Measurements from ENCODE around the gene ECD.

The ECD gene

GRCh38 chr10:73131301-73131700, 36.5 kb downstream of the ECD start:
- H3K36me3 ChIP-seq (replicated peaks in 1 of 2; ENCODE audit: control insufficient read depth in 2 of 2, insufficient read depth in 2 of 2, low read length in 2 of 2) = peaks cover 13 to 82% of the 10 kb centered on the region in 2 donors
- no peak overlapping the region for H3K4me3 ChIP-seq (ENCODE audit: low read length in 2 of 2)
- no peak overlapping the region for H3K4me2 ChIP-seq (ENCODE audit: insufficient read depth, low read length, poor library complexity, severe bottlenecking)
- H4K91ac ChIP-seq (ENCODE audit: low read depth, low read length, poor library complexity) = no peak overlapping the region
- H3K4me1 ChIP-seq (ENCODE audit: control insufficient read depth in 2 of 2, insufficient read depth in 1 of 2, low read depth in 1 of 2, low read length in 2 of 2) = no peaks in the 10 kb centered on the region
- H2BK5ac ChIP-seq (ENCODE audit: low read length) = no peak overlapping the region
- no peak overlapping the region for H2BK15ac ChIP-seq (ENCODE audit: low read length)
- no peak overlapping the region for H2BK12ac ChIP-seq (ENCODE audit: low read length)
- no CpG with 5 or more reads among the region's 2 CpGs for WGBS, 2 donors (ENCODE audit: extremely low coverage in 2 of 2, insufficient read length in 2 of 2, insufficient replicate concordance in 1 of 2)
- no peaks in the 10 kb centered on the region for H3K27me3 ChIP-seq (ENCODE audit: control insufficient read depth in 3 of 3, insufficient read depth in 3 of 3, low read depth in 1 of 3, low read length in 3 of 3)
- no peak overlapping the region for H3K4ac ChIP-seq (ENCODE audit: low read length)
- no peaks in the 10 kb centered on the region for H3K79me1 ChIP-seq (ENCODE audit: low read depth, low read length)
- no peaks in the 10 kb centered on the region for H3K9me3 ChIP-seq (replicated peaks in 1 of 2; ENCODE audit: control insufficient read depth in 2 of 2, insufficient read depth in 1 of 2, low read depth in 1 of 2, low read length in 2 of 2)
- H3K18ac ChIP-seq (ENCODE audit: low read length) = no peak overlapping the region
- no peak for DNase-seq (ENCODE audit: low spot score)
- no peak overlapping the region for H3K23ac ChIP-seq (ENCODE audit: low read depth, low read length, poor library complexity)
- H2AFZ ChIP-seq (ENCODE audit: low read length) = no peak overlapping the region
- no peak overlapping the region for H3K14ac ChIP-seq (ENCODE audit: low read length)
- no peak overlapping the region for H3K9ac ChIP-seq (ENCODE audit: low read depth, low read length, poor library complexity)
- no peak overlapping the region for H3K27ac ChIP-seq (replicated peaks; ENCODE audit: low read length)
- no peak overlapping the region for H4K8ac ChIP-seq (ENCODE audit: low read depth, low read length)
- no peak overlapping the region for H2AK5ac ChIP-seq (ENCODE audit: low read depth, low read length)
- no peak overlapping the region for H2BK120ac ChIP-seq (ENCODE audit: low read depth, low read length)

- Histone ChIP-seq H3K23ac (ENCODE audit: low read depth, low read length, poor library complexity) (no peak overlapping the region), H3K4me2 (ENCODE audit: insufficient read depth, low read length, poor library complexity, severe bottlenecking) (no peak overlapping the region), H2BK120ac (ENCODE audit: low read depth, low read length) (no peak overlapping the region), H3K4ac (ENCODE audit: low read length) (no peak overlapping the region), H3K4me3 (ENCODE audit: low read length in 2 of 2) (no peak overlapping the region), H3K27ac (replicated peaks; ENCODE audit: low read length) (no peak overlapping the region), H3K18ac (ENCODE audit: low read length) (no peak overlapping the region), H3K14ac (ENCODE audit: low read length) (no peak overlapping the region), H2BK12ac (ENCODE audit: low read length) (no peak overlapping the region), H3K4me1 (ENCODE audit: control insufficient read depth in 2 of 2, insufficient read depth in 1 of 2, low read depth in 1 of 2, low read length in 2 of 2) (no peaks in the 10 kb centered on the region), H4K91ac (ENCODE audit: low read depth, low read length, poor library complexity) (no peak overlapping the region), H2BK5ac (ENCODE audit: low read length) (no peak overlapping the region), H2AK5ac (ENCODE audit: low read depth, low read length) (no peak overlapping the region), H4K8ac (ENCODE audit: low read depth, low read length) (no peak overlapping the region), H2AFZ (ENCODE audit: low read length) (no peak overlapping the region), H3K79me1 (ENCODE audit: low read depth, low read length) (no peaks in the 10 kb centered on the region), H3K9me3 (replicated peaks in 1 of 2; ENCODE audit: control insufficient read depth in 2 of 2, insufficient read depth in 1 of 2, low read depth in 1 of 2, low read length in 2 of 2) (no peaks in the 10 kb centered on the region), H2BK15ac (ENCODE audit: low read length) (no peak overlapping the region), H3K36me3 (replicated peaks in 1 of 2; ENCODE audit: control insufficient read depth in 2 of 2, insufficient read depth in 2 of 2, low read length in 2 of 2) (peaks cover 10 to 59% of the 10 kb centered on the region in 2 donors), H3K9ac (ENCODE audit: low read depth, low read length, poor library complexity) (no peak overlapping the region), H3K27me3 (ENCODE audit: control insufficient read depth in 3 of 3, insufficient read depth in 3 of 3, low read depth in 1 of 3, low read length in 3 of 3) (no peaks in the 10 kb centered on the region)
- no CpG with 5 or more reads among the region's 2 CpGs for WGBS, 2 donors (ENCODE audit: extremely low coverage in 2 of 2, insufficient read length in 2 of 2, insufficient replicate concordance in 1 of 2)
- DNase-seq (ENCODE audit: low spot score) = no peak
Measured at GRCh38 chr10:73126343-73126742, 41.5 kb downstream of the ECD start.

- no peak overlapping the region for H3K4ac ChIP-seq (ENCODE audit: low read length)
- H4K8ac ChIP-seq (ENCODE audit: low read depth, low read length) = no peak overlapping the region
- H3K4me2 ChIP-seq (ENCODE audit: insufficient read depth, low read length, poor library complexity, severe bottlenecking) = no peak overlapping the region
- no peak overlapping the region for H3K4me3 ChIP-seq (ENCODE audit: low read length in 2 of 2)
- no peak overlapping the region for H4K91ac ChIP-seq (ENCODE audit: low read depth, low read length, poor library complexity)
- H3K9ac ChIP-seq (ENCODE audit: low read depth, low read length, poor library complexity) = no peak overlapping the region
- no peaks in the 10 kb centered on the region for H3K79me1 ChIP-seq (ENCODE audit: low read depth, low read length)
- no peak overlapping the region for H2BK120ac ChIP-seq (ENCODE audit: low read depth, low read length)
- no CpG with 5 or more reads among the region's 4 CpGs for WGBS, 2 donors (ENCODE audit: extremely low coverage in 2 of 2, insufficient read length in 2 of 2, insufficient replicate concordance in 1 of 2)
- peaks cover 2 to 4% of the 10 kb centered on the region in 2 donors for H3K4me1 ChIP-seq (ENCODE audit: control insufficient read depth in 2 of 2, insufficient read depth in 1 of 2, low read depth in 1 of 2, low read length in 2 of 2)
- DNase-seq (ENCODE audit: low spot score) = no peak
- no peak overlapping the region for H3K23ac ChIP-seq (ENCODE audit: low read depth, low read length, poor library complexity)
- no peak overlapping the region for H2BK15ac ChIP-seq (ENCODE audit: low read length)
- no peak overlapping the region for H3K27ac ChIP-seq (replicated peaks; ENCODE audit: low read length)
- no peak overlapping the region for H2BK12ac ChIP-seq (ENCODE audit: low read length)
- H3K27me3 ChIP-seq (ENCODE audit: control insufficient read depth in 3 of 3, insufficient read depth in 3 of 3, low read depth in 1 of 3, low read length in 3 of 3) = no peaks in the 10 kb centered on the region
- peaks cover 2 to 40% of the 10 kb centered on the region in 2 donors for H3K36me3 ChIP-seq (replicated peaks in 1 of 2; ENCODE audit: control insufficient read depth in 2 of 2, insufficient read depth in 2 of 2, low read length in 2 of 2)
- no peak overlapping the region for H3K14ac ChIP-seq (ENCODE audit: low read length)
- H2AFZ ChIP-seq (ENCODE audit: low read length) = no peak overlapping the region
- no peak overlapping the region for H2AK5ac ChIP-seq (ENCODE audit: low read depth, low read length)
- no peak overlapping the region for H3K18ac ChIP-seq (ENCODE audit: low read length)
- H2BK5ac ChIP-seq (ENCODE audit: low read length) = no peak overlapping the region
- no peaks in the 10 kb centered on the region for H3K9me3 ChIP-seq (replicated peaks in 1 of 2; ENCODE audit: control insufficient read depth in 2 of 2, insufficient read depth in 1 of 2, low read depth in 1 of 2, low read length in 2 of 2)
Measured at GRCh38 chr10:73119952-73120351, 47.9 kb downstream of the ECD start.

GRCh38 chr10:73119457-73119856, 48.4 kb downstream of the ECD start:
- H3K4ac ChIP-seq (ENCODE audit: low read length) = no peak overlapping the region
- no peaks in the 10 kb centered on the region for H3K27me3 ChIP-seq (ENCODE audit: control insufficient read depth in 3 of 3, insufficient read depth in 3 of 3, low read depth in 1 of 3, low read length in 3 of 3)
- H2BK120ac ChIP-seq (ENCODE audit: low read depth, low read length) = no peak overlapping the region
- H2AK5ac ChIP-seq (ENCODE audit: low read depth, low read length) = no peak overlapping the region
- H4K8ac ChIP-seq (ENCODE audit: low read depth, low read length) = no peak overlapping the region
- no peak overlapping the region for H3K14ac ChIP-seq (ENCODE audit: low read length)
- peaks cover 2 to 4% of the 10 kb centered on the region in 2 donors for H3K4me1 ChIP-seq (ENCODE audit: control insufficient read depth in 2 of 2, insufficient read depth in 1 of 2, low read depth in 1 of 2, low read length in 2 of 2)
- H3K79me1 ChIP-seq (ENCODE audit: low read depth, low read length) = no peaks in the 10 kb centered on the region
- no peaks in the 10 kb centered on the region for H3K9me3 ChIP-seq (replicated peaks in 1 of 2; ENCODE audit: control insufficient read depth in 2 of 2, insufficient read depth in 1 of 2, low read depth in 1 of 2, low read length in 2 of 2)
- H3K4me3 ChIP-seq (ENCODE audit: low read length in 2 of 2) = no peak overlapping the region
- DNase-seq (ENCODE audit: low spot score) = no peak
- no peak overlapping the region for H2AFZ ChIP-seq (ENCODE audit: low read length)
- no peak overlapping the region for H4K91ac ChIP-seq (ENCODE audit: low read depth, low read length, poor library complexity)
- H3K27ac ChIP-seq (replicated peaks; ENCODE audit: low read length) = no peak overlapping the region
- H3K23ac ChIP-seq (ENCODE audit: low read depth, low read length, poor library complexity) = no peak overlapping the region
- no peak overlapping the region for H2BK15ac ChIP-seq (ENCODE audit: low read length)
- H3K4me2 ChIP-seq (ENCODE audit: insufficient read depth, low read length, poor library complexity, severe bottlenecking) = no peak overlapping the region
- H2BK5ac ChIP-seq (ENCODE audit: low read length) = no peak overlapping the region
- no CpG with 5 or more reads among the region's 1 CpG for WGBS, 2 donors (ENCODE audit: extremely low coverage in 2 of 2, insufficient read length in 2 of 2, insufficient replicate concordance in 1 of 2)
- peaks cover 2 to 36% of the 10 kb centered on the region in 2 donors for H3K36me3 ChIP-seq (replicated peaks in 1 of 2; ENCODE audit: control insufficient read depth in 2 of 2, insufficient read depth in 2 of 2, low read length in 2 of 2)
- no peak overlapping the region for H3K9ac ChIP-seq (ENCODE audit: low read depth, low read length, poor library complexity)
- H2BK12ac ChIP-seq (ENCODE audit: low read length) = no peak overlapping the region
- H3K18ac ChIP-seq (ENCODE audit: low read length) = no peak overlapping the region

Data from neuronal stem cell (in vitro differentiated cells).